Nucleus accumbens (tissue), 56 donors: ENCODE data around the gene HOXB1.

ENCODE experiments used
- DNase-seq, 56 donors: peaks; one replicate each; lab custom pipeline; 2025; lab: John Stamatoyannopoulos, UW

HOXB1 gene

DNA sequence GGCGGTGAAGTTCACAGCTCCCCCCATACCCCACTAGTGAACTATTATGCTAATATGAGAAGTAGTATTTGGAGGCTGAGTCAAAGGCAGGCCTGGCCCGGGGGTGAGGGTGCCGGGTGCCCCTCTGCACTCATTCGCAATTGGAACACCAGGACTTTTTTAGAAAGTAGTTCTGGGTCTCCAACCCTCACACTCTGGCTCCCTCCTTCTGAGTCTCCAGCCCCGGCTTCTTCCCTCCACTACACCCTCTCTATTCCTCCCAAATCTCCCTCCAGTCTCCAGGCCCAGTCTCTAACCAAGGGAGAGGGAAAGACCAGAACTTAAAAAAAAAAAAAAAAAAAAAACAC, 25.4 kb upstream of the HOXB1 start:
- no peak for DNase-seq

- no peak for DNase-seq
These were observed 24.7 kb upstream of the HOXB1 start for GRCh38 chr17:48555258-48556228.

GRCh38 chr17:48554412-48555257, 23.8 kb upstream of the HOXB1 start:
- no peak for DNase-seq

DNA sequence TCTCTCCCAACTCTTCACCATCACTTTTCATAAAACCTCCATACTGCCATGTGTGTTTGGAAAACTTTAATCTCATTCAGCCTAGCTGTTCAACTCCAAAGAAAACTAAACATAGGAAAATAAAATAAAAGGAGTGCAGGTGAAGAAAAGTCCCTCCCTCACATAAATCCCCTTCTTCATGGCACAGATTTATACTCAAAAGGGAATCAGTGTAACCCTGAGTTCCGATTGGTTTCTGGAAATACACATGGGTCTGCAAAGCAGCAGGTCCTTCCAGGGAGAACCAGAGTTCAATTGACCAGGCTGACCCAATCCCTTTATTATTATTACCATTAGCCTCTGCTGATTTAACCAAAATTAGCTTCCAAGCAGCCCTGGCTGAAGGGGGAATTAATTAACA, 23.0 kb upstream of the HOXB1 start:
- no peak for DNase-seq

DNA sequence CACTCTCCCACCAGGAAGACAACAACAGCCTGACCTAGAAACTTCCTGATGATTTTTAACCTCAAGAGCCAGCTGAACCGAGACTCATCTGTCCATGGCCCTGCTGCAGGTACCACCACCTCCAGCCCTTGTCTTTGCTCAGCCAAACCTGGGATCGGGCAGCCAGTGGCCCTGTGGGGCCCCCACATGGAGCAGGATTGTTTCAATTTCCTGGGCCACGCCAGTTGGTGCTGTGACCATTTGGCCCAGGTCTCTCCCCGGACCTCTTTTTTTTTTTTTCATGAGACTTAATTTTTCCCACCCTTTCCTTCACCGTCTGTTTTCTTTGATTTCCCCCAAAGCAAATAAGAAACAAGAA, 22.4 kb upstream of the HOXB1 start:
- no peak for DNase-seq

GRCh38 chr17:48552466-48553189, 21.8 kb upstream of the HOXB1 start:
- no peak for DNase-seq

DNA sequence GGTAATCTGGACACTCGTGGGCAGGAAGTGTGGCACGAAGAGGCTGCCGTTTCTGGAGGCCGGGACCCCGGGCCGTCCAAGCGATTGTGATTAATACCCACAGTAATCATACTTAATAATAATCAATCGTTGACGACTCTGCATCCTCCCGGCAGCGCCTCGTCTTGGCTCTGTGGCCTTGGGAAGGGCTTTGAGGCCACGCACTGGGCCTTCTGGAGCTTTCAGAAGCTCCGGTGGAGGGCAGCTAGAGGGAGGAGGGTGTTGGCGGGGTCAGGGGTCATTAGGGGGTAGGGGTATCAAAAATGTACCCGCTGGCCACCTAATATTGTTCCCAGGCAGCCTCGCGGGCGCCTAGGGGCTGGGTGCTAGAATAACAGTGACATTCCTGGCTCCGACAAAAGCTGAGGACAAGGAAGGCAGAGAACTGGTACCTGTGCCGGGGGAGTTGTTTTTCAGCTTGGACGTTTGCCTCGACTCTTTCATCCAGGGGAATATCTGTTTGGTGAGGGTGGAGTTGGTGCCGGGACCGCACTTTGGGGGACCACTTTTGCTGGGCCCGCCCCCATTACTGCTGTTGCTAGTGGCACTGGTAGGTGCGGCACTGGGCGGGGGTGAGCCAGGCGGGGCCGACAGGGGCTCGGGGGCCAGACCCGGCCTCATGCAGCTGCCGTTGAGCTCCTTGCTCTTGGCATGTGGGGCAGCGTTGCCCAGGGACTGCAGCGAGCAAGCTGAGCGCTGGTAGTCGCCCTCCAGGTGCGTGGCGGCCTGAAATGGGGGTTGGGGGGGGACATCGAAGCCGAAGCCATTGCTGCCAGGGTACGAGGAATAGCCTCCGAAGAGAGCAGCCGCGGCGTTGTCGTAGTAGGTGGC, 21.0 kb upstream of the HOXB1 start:
- no peak for DNase-seq

DNA sequence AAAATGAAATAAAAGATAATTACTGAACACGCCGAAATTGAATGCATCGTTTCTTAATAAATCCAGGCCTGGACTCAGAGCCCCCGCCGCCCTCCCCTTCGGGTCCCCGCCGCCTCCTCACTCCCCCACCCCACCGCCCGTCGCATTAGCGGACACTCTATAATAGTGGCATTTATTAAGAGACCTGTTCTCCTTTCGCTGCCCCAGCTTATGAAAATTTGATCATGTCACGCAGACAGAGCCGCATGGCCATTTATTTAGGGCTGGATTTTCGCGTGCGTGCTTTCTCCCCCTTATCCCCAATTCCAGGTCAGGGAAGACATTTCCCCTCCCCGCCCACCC, 20.4 kb upstream of the HOXB1 start:
- no peak for DNase-seq

GRCh38 chr17:48550502-48551213, 19.8 kb upstream of the HOXB1 start:
- DNase-seq = no peak

DNA sequence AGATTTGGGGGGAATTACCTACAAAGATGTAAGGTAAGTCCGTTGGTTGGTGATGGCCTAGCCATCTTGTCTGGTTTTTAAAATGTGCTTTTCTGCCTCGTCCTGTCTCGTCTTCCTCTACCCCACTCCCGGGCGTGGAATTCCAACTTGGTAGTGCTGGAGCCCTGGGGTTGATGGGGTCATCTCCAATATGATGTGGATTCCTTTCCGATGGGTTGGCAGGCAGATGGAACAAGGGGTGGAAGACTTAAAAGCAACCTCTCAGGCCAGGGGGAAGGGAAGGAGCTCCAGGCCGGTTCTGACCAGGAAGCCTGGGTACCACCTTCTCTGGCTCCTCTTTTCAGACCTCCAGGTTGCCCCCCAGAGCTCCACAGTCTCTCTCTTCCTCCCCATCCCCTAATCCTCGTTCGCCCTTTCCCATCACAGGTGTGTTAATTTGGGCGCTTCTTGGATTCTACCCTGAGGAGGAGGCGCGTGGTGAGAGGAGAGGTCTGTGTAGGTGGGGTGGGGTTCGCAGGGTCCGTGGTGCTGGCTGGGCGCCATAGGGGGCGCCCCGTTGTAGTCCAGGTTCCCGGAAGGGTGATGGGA, 19.2 kb upstream of the HOXB1 start:
- DNase-seq = no peak

DNA sequence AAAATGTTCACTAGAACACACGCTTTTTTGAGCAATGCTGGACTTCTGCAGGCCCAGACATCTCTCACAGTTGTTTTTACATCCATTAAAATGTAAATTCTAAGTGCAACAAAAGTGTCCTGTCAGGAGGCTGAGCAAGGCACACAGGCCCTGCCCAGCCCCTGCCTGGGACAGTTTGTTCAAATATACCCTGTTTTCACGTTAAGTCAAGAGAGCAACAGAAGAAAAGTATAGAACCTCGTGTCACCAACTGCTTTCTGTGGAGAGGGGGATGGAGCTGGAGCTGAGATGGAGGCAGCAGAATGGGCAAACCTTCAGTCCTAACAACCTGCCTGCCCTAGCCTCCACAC, 18.4 kb upstream of the HOXB1 start:
- no peak for DNase-seq

- DNase-seq = no peak
These were observed 17.9 kb upstream of the HOXB1 start for GRCh38 chr17:48548523-48549280.

DNA sequence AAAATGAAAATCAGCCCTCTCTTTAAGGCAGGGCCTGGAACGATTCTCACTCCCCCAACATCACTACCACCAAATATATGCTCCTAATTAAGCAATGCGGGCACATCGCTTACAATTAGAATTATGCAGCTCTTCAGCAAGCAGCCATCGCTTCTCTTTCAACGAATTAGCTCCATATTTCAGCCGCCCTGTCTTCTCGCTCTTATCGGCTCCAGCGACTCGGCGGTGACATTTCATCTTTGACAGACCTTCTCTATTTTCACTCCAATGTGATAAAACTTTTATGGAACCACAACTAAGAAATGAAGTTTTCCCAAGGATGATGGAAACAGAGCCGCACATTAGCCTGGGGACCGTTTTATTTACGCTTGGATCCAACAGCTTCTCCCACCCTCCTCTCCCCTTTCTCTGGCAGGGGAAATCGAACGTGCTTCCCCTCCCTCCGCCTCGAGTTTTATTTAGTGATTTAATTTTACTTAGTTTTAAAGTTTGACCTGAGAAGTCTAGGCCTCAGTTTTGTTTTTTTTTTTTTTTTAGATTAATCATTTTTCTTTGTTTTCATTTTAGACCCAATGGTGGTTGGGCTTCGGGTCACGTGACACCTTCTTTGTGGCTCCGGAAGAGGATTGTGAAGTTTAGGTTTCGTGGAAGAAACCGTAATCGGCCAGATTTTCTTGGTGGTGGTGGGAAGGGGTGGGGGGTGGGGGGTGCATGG, 17.2 kb upstream of the HOXB1 start:
- no peak for DNase-seq

GRCh38 chr17:48546924-48547807, 16.4 kb upstream of the HOXB1 start:
- no peak for DNase-seq

GRCh38 chr17:48546137-48546923, 15.5 kb upstream of the HOXB1 start:
- DNase-seq = no peak

DNA sequence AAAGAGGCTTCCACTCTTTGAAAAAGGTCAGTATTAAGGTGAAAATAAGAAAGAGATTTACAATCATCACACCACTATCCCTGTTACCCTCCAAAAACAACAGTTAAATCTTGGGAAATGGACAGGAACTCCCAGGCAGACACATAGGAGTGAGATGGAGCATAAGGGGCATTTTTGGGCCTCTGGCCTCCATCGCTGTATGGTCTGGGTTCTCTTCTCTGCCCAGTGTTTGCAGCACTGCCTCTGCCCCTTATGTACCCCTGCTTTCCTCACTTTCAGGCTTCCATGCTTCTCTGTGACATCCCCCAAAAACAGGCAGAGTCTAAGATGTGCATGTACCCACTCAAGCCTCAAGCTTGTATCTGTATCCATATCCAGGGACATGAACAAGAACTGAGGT, 14.7 kb upstream of the HOXB1 start:
- no peak for DNase-seq
